ENCODE measurements around the gene MVK.
"Not testable (repeated sequence)": the region's sequence is repeated elsewhere in the genome, so short reads cannot be mapped to it uniquely, and the experiment has no call there.

The MVK gene

GRCh38 chr12:109600481-109600880 lies 26.9 kb downstream of the MVK start:
- no peak for DNase-seq (ENCODE audit: low read depth)
- no peak overlapping the region for H3K4me3 ChIP-seq (ENCODE audit: control insufficient read depth, low read depth, low read length)
- no peak for TF ChIP-seq CTCF (IDR thresholded peaks at IDR 0.05; ENCODE audit: control insufficient read depth, insufficient read depth, low read depth, low read length, missing control alignments)

- no peak overlapping the region for H3K4me3 ChIP-seq (ENCODE audit: control insufficient read depth, low read depth, low read length)
- no peak for TF ChIP-seq CTCF (IDR thresholded peaks at IDR 0.05; ENCODE audit: control insufficient read depth, insufficient read depth, low read depth, low read length, missing control alignments)
- DNase-seq (ENCODE audit: low read depth), result no peak
These were observed 27.4 kb downstream of the MVK start for GRCh38 chr12:109600995-109601394.

GRCh38 chr12:109601557-109601956 lies 28.0 kb downstream of the MVK start:
- TF ChIP-seq CTCF (IDR thresholded peaks at IDR 0.05; ENCODE audit: control insufficient read depth, insufficient read depth, low read depth, low read length, missing control alignments), result no peak
- H3K4me3 ChIP-seq (ENCODE audit: control insufficient read depth, low read depth, low read length), result no peak overlapping the region

GRCh38 chr12:109602132-109602531 lies 28.5 kb downstream of the MVK start:
- not testable (repeated sequence) for H3K4me3 ChIP-seq (ENCODE audit: control insufficient read depth, low read depth, low read length); DNase-seq (ENCODE audit: low read depth)

More at GRCh38 chr12:109601557-109601956, 28.0 kb downstream of the MVK start:
- DNase-seq (ENCODE audit: low read depth), result no peak

- no peak for TF ChIP-seq CTCF (IDR thresholded peaks at IDR 0.05; ENCODE audit: control insufficient read depth, insufficient read depth, low read depth, low read length, missing control alignments)
- H3K4me3 ChIP-seq (ENCODE audit: control insufficient read depth, low read depth, low read length), result no peak overlapping the region
- DNase-seq (ENCODE audit: low read depth), result no peak
These were observed 30.6 kb downstream of the MVK start for GRCh38 chr12:109604132-109604585.

GRCh38 chr12:109605016-109605415 lies 31.4 kb downstream of the MVK start:
- no peak overlapping the region for H3K4me3 ChIP-seq (ENCODE audit: control insufficient read depth, low read depth, low read length)
- no peak for DNase-seq (ENCODE audit: low read depth)
- TF ChIP-seq CTCF (IDR thresholded peaks at IDR 0.05; ENCODE audit: control insufficient read depth, insufficient read depth, low read depth, low read length, missing control alignments), result no peak

- no peak for TF ChIP-seq CTCF (IDR thresholded peaks at IDR 0.05; ENCODE audit: control insufficient read depth, insufficient read depth, low read depth, low read length, missing control alignments)
- DNase-seq (ENCODE audit: low read depth), result no peak
- no peak overlapping the region for H3K4me3 ChIP-seq (ENCODE audit: control insufficient read depth, low read depth, low read length)
These were observed 32.1 kb downstream of the MVK start for GRCh38 chr12:109605599-109606228.

All from AG09309 (cell line).